ENCODE data around the gene CAPZB.

The CAPZB gene

DNA sequence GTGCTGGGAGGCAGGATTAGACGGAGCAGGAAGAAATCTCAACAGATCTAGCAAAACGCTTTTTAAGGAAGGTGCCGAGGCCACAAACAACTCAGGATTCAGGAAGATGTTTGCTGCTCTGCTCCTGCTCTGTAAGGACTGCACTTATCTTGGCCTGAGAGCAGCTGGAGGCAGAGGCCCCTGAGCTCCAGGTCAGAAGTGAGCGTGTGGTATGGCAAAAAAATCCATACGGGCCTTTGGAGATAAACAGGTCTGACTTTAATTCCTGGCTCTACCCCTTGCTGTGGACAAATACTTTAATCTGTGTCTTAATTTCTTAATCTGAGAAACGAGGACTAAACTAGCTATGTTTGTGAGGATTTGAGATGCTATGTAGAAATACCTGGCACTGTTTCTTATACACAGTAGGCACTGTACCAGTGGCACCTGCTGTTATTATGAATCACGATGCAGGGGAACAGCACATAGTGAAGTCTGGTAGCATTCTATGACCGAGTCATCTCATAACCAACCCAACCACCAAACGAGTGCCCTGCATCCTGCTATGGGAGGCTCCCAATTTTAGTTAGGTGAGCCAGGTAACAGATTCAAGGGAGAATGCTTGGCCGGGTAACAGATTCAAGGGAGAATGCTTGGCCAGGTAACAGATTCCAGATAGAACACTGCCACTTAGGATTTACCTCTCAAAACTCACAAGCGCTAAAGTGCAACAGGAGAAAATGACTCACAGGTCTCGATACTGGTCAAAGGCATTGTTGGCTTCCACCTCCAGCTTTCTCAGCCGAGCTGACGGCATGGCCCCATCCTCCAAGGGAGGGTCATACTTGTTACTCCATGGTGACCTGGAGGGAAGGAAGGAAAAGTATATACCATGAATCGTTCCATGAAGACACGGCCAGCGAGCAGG is 107.3 kb downstream of the CAPZB start:
- ATAC-seq (replicated peaks) (no peak), DNase-seq (no peak)
- Mint-ChIP-seq H3K27ac (peak overlapping the region in 1 of 2 donors; percentile 12), H3K4me1 (ENCODE audit: low read depth in 2 of 2) (peaks cover 9 to 13% of the 10 kb centered on the region in 2 donors), H3K4me3 (no peak overlapping the region), H3K27me3 (no peaks in the 10 kb centered on the region), H3K36me3 (ENCODE audit: insufficient read depth) (peaks cover 74% of the 10 kb centered on the region), H3K9me3 (no peaks in the 10 kb centered on the region)

DNA sequence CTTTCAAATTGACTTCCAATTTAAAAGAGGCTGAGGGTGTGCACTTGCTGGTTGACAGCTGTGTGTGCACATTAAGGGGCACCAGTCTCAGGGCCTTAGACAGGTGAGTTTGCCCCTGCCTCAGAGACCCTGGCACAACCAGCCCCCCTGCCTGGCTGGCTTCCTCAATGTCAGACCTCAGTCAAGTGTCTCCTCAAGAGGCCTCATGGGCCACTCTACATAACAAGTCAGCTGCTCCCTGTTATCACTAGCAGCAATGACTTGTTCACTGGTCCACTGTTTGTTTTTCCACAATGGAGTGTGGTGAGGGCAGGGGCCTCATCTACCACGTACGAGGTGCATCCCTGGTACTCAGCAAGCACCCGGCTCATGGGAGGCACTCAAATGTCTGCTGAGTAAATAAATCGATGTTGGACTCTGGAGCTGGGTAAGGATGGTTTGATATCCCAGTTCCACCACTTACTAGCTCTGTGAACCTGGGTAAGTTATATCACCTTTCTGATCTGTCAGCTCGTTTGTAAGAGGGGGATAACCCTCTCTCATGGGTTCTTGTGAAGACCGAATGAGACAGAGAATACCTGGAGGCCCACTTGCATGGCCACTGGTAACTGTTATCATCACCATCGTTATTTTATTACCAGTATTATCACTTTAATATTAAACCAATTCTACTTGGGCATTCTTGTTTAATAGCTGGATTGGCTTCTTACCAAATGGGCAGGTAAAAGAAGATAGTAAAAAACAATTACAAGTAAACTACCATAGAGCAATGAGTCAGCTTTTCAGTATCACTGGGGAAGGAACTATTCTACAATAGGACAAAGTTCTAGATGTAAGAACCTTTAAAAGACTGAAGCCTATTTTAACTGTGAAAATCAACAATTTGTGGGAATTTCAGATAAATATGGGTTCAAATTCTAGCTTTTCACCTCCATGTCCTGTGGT is 108.6 kb downstream of the CAPZB start:
- Mint-ChIP-seq H3K4me1 (ENCODE audit: low read depth in 2 of 2) (peaks cover 6 to 12% of the 10 kb centered on the region in 2 donors), H3K36me3 (ENCODE audit: insufficient read depth) (peaks cover 65% of the 10 kb centered on the region), H3K27ac (no peak overlapping the region), H3K4me3 (no peak overlapping the region), H3K9me3 (no peaks in the 10 kb centered on the region), H3K27me3 (no peaks in the 10 kb centered on the region)
- ATAC-seq (replicated peaks), result no peak
- DNase-seq, result no peak

DNA sequence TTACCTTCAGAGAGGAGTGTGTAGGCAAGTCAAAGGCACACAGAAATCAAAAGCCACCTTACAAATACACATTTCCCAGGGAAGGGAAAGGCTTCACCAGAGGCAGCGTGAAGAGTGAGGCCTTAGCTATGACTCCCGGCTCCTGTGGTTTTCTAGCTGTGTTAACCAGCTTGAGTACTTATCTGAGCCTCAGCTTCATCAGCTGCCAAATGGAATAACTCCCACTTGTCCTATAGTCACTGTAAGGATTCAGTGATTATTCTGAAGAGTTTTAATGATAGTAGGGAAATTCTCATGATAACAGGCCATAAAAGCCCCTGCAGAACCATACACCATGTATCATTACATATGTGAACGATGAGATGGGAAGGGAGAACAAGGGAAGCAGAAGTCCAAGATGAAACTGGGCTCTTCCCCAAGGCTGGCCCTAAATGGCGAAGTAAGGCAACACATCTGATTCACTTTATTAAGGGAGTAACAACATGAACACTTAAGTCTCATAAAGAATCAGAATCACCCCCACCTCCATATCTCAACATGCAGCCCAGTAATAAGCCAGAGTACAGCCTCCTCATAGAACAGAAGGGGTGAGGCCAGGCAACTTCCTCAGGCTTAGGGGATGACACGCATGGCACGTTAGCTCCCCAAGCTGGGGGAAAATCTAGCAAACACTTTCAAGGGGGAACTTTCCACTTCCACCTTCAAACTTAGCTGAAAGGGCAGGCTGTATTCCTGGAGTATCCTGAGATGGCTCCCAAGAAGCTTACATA is 109.5 kb downstream of the CAPZB start:
- Mint-ChIP-seq H3K36me3 (ENCODE audit: insufficient read depth) (peaks cover 59% of the 10 kb centered on the region), H3K27me3 (no peaks in the 10 kb centered on the region), H3K4me1 (ENCODE audit: low read depth in 2 of 2) (peaks cover 6 to 12% of the 10 kb centered on the region in 2 donors), H3K4me3 (no peak overlapping the region), H3K9me3 (no peaks in the 10 kb centered on the region), H3K27ac (peak overlapping the region in 1 of 2 donors; percentile 73)
- DNase-seq (no peak), ATAC-seq (replicated peaks) (no peak)

DNA sequence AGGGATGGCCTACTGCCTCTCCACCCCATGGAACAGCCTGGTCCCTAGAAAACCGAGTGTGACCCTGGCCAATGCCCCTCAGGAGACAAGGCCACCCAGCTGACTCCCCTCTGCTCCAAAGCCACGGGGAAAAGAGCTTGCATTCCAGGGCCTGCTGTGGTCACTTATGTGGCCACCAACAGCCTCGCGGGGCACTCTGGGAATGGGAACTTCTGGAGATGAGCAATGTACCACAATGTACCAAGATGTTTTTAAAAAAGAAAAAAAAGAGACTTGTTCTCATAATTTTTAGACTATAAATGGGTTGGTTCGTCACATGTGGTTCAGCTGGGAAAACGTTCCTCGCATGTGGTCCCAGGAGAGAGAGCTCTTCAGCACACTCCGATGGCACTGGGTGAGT is 110.4 kb downstream of the CAPZB start:
- Mint-ChIP-seq H3K9me3 (no peaks in the 10 kb centered on the region), H3K27ac (peak overlapping the region in 1 of 2 donors; percentile 73)

DNA sequence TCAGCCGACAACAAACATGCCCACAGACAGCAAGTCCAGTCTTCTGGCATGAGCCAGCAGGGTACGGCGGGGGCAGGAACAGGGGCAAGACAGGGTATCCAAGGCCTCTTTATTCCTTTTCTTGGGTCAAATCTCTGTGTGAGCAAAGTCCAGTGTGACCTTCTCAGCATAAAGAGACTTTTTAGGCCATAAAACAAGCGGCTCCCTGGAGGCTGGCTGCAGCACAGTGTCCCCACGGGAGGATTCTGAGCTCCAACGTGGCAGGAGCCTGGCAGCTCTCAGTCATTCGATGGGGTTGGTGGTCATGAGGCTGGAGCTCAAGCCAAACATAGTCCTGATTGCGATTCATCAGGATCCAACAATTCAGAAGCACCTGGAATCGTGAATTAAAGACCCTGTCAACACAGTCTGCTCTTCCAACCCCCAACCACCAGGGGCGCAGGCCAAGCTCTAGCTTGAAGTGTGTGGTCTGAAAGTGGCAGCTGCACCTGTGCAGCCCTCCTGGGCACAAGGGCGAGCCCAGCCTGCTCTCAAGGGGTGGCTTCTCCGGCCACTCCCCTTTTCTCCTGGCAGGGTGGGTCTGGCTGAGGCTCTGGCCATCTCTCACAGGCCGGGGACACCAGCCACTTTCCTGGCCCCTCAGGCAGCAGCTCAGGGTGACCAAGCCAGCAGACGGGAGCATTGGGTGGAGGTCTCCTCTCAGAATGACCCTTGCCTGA is 111.1 kb downstream of the CAPZB start:
- DNase-seq (no peak), ATAC-seq (replicated peaks) (peak; percentile 33)
- Mint-ChIP-seq H3K4me1 (ENCODE audit: low read depth in 2 of 2) (peaks cover 14 to 26% of the 10 kb centered on the region in 2 donors), H3K4me3 (no peak overlapping the region), H3K27me3 (no peaks in the 10 kb centered on the region), H3K27ac (peak overlapping the region in 1 of 2 donors; percentile 73), H3K36me3 (ENCODE audit: insufficient read depth) (peaks cover 48% of the 10 kb centered on the region), H3K9me3 (no peaks in the 10 kb centered on the region)

More for the DNA sequence above, 110.4 kb downstream of the CAPZB start:
- no peaks in the 10 kb centered on the region for H3K27me3 Mint-ChIP-seq
- H3K36me3 Mint-ChIP-seq (ENCODE audit: insufficient read depth), result peaks cover 54% of the 10 kb centered on the region
- H3K4me1 Mint-ChIP-seq (ENCODE audit: low read depth in 2 of 2), result peaks cover 10 to 21% of the 10 kb centered on the region in 2 donors
- DNase-seq (no peak), ATAC-seq (replicated peaks) (no peak)
- no peak overlapping the region for H3K4me3 Mint-ChIP-seq

DNA sequence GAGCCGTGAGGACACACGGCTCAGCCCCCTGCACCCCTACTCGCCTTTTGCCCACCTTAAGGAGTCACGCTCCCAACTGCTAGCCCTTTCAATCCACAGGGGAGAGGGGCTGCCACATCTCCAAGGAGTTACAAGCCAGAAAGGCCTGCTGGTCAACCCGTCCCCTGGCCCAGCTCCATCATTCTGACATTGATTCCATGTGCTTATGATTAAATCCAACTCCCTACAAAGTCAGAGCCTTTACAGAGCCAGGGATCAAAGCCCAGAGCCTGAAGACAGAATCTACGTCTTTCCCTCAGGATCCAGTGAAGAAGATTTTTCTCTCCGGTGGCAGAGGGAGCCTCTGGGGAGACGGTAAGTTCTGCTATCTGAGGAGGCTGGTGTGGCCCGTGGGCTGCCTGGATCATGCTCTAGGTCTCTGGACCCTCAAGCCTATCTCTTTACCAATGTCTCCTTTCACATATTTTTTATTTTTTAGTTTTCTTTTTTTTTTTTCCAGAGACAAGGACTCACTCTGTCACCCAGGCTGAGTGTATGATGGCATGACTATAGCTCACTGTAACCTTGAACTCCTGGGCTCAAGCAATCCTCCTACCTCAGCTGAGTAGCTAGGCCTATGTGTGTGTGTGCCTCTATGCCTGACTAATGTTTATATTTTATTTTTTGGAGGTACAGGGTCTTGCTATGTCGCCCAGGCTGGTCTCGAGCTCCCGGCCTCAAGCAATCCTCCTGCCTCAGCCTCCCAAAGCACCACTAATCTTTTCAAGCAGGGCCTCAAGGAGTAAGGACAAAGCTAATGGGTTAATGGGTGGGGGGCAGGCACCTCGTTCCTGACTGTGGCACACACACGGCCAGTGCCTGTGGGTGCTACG is 111.9 kb downstream of the CAPZB start:
- Mint-ChIP-seq H3K36me3 (ENCODE audit: insufficient read depth) (peaks cover 45% of the 10 kb centered on the region), H3K4me3 (no peak overlapping the region), H3K9me3 (no peaks in the 10 kb centered on the region), H3K4me1 (ENCODE audit: low read depth in 2 of 2) (peaks cover 14 to 26% of the 10 kb centered on the region in 2 donors), H3K27me3 (no peaks in the 10 kb centered on the region), H3K27ac (peak overlapping the region in 1 of 2 donors; percentile 73)
- DNase-seq, result no peak
- ATAC-seq (replicated peaks), result no peak

DNA sequence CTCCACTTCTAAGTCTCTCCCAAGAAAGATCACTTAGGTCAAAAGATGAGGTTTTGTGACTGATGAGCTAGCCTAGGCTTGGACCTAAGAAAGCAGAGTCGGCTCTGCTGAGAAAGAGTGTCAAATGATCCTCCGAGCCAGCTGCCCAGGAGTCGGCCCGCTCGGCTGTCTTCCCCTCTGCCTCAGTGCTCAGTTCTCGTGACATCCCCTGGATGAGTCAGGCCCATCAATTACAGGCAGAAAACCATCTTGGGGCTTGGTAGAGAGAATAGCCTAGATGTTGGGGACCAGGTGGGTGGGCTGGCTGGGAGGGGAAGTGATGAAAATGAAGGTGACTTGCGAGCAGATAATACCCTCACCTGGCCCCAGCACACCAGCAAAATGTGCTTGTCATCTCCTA is 112.7 kb downstream of the CAPZB start:
- Mint-ChIP-seq H3K9me3 (no peaks in the 10 kb centered on the region), H3K36me3 (ENCODE audit: insufficient read depth) (peaks cover 40% of the 10 kb centered on the region), H3K27me3 (no peaks in the 10 kb centered on the region), H3K4me3 (no peak overlapping the region), H3K27ac (peak overlapping the region in 1 of 2 donors; percentile 19), H3K4me1 (ENCODE audit: low read depth in 2 of 2) (peaks cover 14 to 24% of the 10 kb centered on the region in 2 donors)
- no peak for DNase-seq
- no peak for ATAC-seq (replicated peaks)

DNA sequence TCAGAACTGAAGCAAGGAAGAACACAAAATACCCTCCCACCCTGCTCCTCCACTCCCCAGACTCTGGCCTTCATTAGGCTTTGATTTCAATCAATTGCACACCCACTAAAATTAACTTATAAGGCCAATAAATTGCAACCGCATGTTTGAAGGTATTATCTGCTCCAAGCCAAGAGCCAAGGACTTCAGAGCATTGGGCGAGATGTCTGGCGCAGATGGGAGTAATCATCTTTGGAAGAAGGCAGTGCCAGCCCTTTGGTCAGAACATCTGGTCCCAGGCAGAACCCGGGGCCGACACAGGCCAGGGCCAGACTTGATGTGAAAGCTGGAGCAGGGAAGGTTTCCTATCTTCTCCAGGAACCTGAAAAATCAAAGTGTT is 113.2 kb downstream of the CAPZB start:
- ATAC-seq (replicated peaks), result no peak
- peaks cover 38% of the 10 kb centered on the region for H3K36me3 Mint-ChIP-seq (ENCODE audit: insufficient read depth)
- no peaks in the 10 kb centered on the region for H3K27me3 Mint-ChIP-seq
- no peak overlapping the region for H3K4me3 Mint-ChIP-seq
- no peaks in the 10 kb centered on the region for H3K9me3 Mint-ChIP-seq
- peaks cover 17 to 24% of the 10 kb centered on the region in 2 donors for H3K4me1 Mint-ChIP-seq (ENCODE audit: low read depth in 2 of 2)
- H3K27ac Mint-ChIP-seq, result peak overlapping the region in 1 of 2 donors; percentile 19
- DNase-seq, result no peak

DNA sequence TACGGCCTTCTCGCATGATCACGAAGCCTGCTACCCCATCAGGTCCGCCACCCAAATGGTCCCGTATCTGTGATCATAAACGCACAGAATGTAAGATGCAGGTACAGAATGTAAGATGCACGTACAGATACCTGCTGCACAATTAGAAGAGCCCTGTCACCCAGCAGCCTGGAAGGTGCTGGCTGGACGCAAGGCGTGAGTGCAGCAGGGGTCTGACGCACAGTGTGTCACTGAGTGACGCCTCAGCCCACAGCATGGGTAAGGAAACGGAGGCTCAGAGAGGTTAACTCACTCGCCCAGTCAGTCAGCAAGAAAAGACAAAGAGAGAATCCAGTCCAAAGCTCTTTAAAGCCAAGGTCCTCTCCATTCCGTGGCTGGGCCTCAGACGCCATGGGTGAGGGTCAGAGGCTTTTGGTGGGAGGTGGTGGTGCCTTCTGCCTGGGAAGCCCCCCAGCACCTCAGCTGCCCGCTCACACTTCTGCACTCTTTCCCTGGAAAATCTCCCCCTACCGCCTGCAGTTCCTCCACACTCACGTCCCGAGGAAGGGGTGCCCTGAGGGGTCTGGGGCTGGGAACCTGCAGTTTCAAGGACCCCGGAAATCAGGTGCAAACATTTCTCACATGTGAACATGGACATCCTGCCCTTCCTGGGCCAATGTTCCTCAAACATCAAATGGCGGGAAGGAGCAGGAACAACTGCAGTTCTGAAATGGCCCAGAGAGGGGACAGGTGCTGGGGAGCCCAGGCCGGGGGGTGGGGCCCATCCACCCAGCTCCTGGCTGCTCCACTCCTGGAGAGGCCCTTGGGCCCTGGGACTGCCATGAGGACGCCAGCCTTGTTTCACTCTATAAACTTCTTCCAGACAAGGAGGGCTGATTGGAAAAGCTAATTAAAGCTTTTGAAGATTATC is 113.9 kb downstream of the CAPZB start:
- Mint-ChIP-seq H3K36me3 (ENCODE audit: insufficient read depth) (peaks cover 32% of the 10 kb centered on the region), H3K27ac (no peak overlapping the region), H3K27me3 (no peaks in the 10 kb centered on the region), H3K4me3 (no peak overlapping the region), H3K4me1 (ENCODE audit: low read depth in 2 of 2) (peaks cover 20 to 28% of the 10 kb centered on the region in 2 donors), H3K9me3 (no peaks in the 10 kb centered on the region)
- DNase-seq (no peak), ATAC-seq (replicated peaks) (no peak)

DNA sequence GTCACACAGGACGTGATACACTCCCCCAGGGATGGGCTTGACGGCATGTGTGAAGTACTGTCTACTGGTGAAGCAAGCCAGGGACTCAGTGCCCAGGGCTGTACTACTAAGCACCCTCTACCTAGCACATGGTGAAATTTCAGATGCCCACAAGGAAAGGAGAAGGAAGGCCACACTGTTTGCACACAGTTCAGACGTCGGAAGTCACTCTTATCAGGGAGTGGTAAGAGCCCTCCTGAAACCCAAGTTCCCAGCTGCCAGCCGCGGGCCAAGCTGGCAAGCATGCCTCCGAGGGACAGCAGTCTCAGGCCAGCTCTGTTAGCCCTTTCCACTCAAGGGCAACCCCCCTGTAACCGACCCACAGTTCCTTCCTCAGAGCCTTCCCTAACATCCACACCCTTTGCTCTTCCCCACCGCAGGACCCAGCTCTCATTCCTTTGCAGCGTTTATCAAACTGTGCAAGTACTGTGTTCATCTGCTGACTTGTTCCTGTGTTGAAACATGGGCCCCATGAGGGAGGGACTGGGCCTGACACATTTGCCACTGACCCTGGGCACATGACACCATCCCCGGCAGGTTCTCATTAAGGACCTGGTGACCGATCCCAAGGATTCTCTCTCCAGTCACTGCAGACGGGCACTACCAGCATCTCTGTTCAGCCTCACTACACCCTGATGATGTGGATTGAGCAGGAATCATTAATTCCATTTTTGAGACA is 114.7 kb downstream of the CAPZB start:
- no peaks in the 10 kb centered on the region for H3K27me3 Mint-ChIP-seq
- H3K4me3 Mint-ChIP-seq, result no peak overlapping the region
- DNase-seq (no peak), ATAC-seq (replicated peaks) (no peak)
- peaks cover 28% of the 10 kb centered on the region for H3K36me3 Mint-ChIP-seq (ENCODE audit: insufficient read depth)
- peaks cover 22 to 29% of the 10 kb centered on the region in 2 donors for H3K4me1 Mint-ChIP-seq (ENCODE audit: low read depth in 2 of 2)
- peak overlapping the region in 1 of 2 donors; percentile 87 for H3K27ac Mint-ChIP-seq
- H3K9me3 Mint-ChIP-seq, result no peaks in the 10 kb centered on the region

Data from effector memory CD8-positive, alpha-beta T cell (primary cell).